Effector CD8-positive, alpha-beta T cell (primary cell): Measurements from ENCODE around the gene GDF10.

Experiments
- DNase-seq: peaks from one replicate; lab custom pipeline; 2025; lab: John Stamatoyannopoulos, UW
- total RNA-seq, 4 experiments: gene quantifications; one replicate each; lab custom pipeline; 2026; lab: John Stamatoyannopoulos, UW

GDF10 gene, protein sequence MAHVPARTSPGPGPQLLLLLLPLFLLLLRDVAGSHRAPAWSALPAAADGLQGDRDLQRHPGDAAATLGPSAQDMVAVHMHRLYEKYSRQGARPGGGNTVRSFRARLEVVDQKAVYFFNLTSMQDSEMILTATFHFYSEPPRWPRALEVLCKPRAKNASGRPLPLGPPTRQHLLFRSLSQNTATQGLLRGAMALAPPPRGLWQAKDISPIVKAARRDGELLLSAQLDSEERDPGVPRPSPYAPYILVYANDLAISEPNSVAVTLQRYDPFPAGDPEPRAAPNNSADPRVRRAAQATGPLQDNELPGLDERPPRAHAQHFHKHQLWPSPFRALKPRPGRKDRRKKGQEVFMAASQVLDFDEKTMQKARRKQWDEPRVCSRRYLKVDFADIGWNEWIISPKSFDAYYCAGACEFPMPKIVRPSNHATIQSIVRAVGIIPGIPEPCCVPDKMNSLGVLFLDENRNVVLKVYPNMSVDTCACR
- 0.18 to 0.62 (median 0.38) reads per million in 4 experiments for total RNA-seq

GRCh38 chr10:47299611-47300428, at the start of gene GDF10:
GDF10 (plus strand) TSS chr10:47300197; CDS start chr10:47300652, 455 bp downstream.
- no peak for DNase-seq

DNA sequence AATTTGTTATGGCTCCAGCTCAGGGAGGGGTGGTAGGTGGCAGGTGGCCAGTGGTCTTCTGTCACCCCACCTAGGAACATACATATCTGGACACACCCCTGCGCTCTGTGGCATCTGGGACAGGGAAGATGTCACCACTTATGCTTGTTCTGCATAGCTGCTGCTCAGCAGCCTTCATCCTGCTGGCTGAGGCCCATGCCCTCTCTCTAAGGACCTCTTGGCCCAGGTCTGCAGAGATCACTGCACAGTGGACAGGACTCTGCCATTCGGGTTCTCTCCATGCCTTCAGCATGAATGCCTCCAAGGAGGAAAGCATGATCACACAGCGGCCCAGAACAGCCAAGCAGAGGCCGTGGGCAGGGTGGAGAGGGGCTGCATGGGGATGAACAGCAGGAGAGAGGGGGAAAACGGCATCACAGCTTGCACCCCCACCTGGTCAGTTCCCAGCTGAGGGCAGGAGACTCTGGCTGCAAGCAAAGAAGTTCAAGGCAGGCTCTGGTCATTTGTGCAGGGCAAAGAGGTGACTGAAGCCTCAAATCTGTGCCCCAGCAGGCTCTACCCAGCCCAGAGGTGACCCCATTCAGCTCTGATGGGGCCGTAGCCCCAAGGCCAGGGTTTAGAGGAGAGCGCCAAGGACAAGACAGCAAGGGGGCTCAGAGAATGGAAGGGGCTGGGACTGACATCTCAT, 47.8 kb upstream of the GDF10 start:
- DNase-seq = no peak

DNA sequence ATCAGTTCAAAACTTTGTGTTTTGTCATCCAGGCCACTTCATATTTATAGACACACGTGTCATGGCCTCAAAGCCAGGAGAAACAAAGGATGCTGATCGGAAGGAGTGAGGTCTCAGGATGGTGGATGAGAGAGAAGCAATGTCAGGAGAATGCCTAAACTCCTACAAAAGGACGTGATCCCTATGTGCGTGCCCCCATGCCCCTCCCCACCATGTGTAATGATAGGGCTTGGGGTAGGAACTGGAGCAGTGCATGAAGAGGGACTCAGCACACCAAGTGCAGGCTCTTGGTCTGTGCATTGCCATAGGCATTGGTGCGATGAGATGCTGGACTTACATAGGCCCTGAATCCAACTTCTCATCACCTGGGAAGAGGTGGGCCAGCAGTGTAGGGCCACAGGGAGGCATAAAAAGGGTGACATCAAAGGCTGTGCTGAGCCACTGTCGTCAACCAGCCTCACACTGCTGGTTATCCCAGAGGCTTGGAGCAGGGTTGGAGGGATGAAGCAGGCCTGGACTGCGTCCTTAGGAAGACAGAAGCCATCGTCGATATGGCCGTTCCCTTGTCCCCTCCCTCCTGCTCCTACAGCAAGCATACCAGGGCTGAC, 46.9 kb upstream of the GDF10 start:
- no peak for DNase-seq

GRCh38 chr10:47253651-47254375, 46.2 kb upstream of the GDF10 start:
- no peak for DNase-seq

DNA sequence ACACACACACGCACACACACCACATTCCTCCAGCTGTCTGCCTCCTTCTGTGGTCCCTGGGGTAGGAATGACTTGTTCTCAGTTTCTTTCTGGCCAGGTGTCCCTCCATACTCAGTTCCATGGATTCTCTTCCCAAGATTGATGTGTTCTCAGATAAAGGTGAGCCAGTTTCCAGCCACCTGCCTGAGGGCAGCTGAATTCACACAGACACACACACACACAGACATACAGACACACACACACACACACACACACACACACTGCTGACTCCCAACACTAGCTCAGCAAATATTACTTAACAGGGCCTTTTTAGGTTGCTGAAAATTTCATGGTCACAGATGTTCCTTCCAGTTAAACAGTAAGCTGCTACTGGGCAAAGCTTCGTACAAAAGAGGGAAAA, 45.4 kb upstream of the GDF10 start:
- DNase-seq = no peak

DNA sequence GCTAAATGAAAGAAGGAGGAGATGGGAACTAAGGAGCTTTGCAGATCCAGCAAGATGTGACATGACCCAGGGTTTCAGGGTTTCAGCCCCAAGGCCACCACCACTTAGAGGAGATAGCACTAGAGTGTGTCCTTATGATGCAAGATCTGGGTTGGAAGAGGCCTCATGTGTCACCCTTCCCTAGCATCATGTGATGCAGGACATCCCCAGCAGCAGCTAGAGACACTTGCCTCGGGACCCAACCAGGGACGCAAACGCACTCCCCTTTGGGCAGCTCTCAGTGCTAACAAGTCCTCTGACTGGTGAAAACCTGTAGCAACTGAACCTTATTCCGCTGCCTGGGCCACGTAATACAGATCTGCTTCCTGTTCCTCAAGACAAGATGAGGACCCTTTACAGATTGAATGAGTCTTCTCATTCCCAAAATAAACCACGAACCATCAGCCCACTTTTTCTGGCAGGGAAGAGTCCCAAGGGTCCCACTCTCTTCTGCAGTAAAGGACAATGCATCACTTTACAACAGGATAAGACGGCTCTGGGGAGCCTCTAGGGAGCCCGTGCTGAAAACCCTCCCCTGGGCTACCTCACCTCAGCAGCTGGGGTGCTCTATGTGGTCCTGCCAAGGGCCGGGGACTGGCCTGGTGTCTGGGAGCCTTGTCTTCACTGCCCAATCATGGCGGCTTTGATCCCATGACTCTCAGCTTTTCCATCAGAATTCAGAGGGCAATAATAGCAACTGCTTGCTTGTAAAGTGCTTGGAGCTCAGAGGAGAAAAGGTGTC, 44.8 kb upstream of the GDF10 start:
- DNase-seq = no peak

GRCh38 chr10:47255866-47256265, 44.1 kb upstream of the GDF10 start:
- no peak for DNase-seq

DNA sequence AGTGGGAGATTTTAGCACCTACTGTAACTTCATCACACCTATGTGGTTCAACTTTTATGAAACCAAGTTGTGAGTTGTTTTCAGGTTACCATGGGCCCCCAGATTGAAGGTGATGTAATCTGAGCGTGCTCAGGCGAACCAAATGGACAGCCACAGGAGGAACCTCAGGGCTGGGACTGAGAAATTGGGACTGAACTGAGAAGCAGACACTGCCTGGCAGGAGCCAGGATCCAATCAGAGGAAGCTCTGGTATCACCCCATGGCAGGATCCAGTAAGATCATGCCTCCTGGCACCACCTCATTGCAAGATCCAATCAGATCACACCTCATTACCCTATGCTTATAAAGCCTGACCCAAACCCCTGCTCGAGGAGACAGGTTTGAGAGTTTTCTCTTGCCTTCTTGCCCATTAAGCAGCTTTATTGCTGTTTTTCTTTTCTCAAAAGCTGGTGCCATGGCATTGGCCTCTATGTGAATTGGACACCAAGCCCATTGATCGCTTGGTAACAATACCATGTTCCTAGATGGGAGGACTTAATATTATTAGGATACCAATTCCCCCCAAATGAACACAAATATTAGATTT, 43.2 kb upstream of the GDF10 start:
- no peak for DNase-seq

DNA sequence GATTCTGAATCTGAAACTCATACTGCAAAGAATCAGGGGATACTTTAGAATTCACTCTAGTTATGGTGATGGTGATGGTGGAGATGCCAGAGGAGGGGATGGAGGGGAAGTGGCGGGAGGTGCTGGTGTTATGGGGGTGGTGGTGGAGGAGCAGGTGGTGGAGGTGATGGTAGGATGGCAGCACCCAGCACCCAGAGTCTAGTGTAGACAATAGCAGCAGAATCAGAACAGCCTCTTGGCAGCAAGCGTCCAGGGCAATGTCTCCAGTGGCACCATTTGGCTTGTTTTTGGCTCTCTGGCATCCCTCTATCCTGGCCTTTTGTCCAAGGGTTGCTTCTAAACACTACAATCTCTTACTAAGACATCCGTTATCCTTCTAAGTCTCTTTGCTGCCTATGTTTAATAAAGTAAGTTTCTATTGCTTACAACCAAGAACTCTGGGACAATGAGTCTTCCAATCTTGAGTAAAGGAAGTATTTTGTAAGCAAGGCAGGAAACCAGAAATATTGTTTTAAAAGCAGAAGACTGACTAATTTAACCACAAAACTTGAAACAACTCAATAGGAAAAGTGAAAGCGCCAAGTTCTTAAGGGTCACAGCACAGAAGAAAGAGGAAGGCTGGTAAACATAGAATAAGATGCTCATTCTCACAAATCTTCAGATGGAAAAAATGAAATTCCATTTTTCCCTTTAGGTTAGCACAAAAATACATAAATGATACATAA, 42.4 kb upstream of the GDF10 start:
- no peak for DNase-seq

- no peak for DNase-seq
Observed at GRCh38 chr10:47258921-47259320, 41.1 kb upstream of the GDF10 start.

- DNase-seq = no peak
Observed at GRCh38 chr10:47259466-47259865, 40.5 kb upstream of the GDF10 start.

GRCh38 chr10:47260505-47261111, 39.4 kb upstream of the GDF10 start:
- DNase-seq = no peak

DNA sequence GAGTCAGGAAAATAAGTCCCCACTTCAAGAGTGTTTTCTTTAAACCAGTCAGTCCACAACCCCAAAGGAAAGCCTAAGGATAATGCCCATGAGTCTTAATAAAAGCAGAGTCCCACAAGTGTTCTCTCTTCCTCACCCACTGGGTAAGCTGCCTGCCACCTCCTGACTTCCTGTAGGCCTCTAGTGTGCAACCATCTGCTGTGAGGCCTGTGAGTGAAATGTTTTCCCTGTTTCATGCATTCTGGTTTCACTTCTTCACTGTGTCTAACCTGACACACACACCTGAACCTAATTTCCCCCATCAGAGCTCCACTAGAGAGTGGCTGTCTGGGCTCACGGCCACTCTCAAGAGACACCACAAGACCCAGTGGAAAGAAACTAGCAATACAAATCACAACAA, 38.9 kb upstream of the GDF10 start:
- DNase-seq = no peak

GRCh38 chr10:47261556-47261955, 38.4 kb upstream of the GDF10 start:
- no peak for DNase-seq

DNA sequence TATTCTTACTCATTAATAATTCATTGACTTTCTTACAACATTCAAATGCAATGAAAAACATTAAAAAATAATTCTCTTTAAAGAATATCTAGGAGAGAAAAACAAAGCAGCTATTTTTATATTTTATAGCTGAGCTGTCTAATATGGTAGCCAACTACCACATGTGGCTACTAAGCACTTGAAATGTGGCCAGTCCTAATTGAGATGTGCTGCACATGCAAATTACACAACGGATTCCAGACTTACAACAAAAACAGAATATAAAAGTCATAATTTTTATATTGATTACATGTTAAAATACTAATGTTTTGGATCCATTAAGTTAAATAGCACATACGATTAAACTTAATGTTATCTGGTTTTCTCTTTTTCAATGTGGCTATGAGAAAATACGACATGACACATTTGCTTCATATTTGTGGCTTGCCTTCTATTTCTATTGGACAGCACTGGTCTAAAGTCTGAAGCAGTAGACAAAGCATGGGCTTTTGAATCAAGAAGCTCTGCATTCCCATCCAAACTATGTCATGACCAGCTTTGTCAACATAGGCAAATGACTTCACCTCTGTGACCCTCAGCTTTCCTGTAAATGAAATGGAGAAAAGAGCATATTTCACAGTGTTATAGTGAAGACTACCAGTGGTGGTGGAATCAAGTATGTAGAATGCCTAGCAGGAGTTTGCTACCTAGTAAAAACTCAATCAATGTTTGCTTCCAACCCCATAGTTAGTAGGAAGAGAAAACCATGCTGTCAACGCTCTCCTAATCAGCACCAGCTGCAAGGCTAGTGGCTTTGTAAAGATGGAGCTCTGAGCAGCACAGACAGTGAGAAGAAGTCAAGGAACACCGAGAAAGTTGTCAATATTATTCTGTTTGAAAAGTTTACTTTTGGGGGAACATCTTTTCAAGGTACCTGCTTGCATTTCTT, 37.1 kb upstream of the GDF10 start:
- no peak for DNase-seq

DNA sequence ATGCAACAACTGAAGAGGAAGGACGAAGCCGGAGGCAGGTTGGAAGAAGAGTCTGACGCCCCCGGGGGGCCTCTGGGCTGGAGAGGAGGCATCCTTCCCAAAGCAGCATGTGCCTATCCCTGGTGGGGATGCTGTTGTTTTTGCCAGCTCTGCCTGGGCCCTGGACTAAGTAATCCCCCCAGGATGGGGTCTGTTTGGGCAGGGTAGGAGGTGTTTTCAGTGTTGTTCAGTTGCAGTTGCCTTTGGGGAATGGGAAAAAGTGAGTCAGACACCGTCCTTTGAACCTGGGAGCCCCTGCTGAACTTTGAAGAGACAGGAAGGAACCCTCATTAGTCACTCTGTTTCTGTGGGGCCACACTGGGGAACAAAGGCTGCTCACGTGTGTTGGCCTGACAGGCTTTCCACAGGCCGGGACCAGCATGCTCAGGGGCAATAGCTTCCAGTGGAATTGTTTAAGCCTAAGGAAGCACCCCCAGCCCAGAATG, 35.2 kb upstream of the GDF10 start:
- peak; percentile 11 for DNase-seq

- DNase-seq = no peak
Observed at GRCh38 chr10:47266602-47267001, 33.4 kb upstream of the GDF10 start.

DNA sequence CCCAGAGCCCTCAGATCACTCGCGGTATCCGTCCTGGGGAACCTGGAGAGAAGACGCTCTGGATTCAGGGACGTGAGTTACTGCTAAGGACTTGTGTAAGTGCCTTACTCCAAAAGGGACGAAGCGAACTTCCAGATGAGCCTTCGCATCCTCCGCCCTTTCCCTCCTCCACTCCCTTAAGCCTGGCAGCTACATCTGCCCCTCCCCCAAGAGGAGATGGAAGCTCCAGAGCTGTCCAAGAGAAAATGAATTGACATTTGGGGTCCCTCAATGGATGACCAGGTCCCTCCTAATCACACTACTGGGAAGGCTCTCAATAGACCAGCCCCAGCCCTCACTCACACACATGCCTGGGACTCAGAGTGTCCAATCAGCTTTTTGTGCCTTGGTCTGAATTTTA, 31.3 kb upstream of the GDF10 start:
- no peak for DNase-seq
